Cardiac muscle cell (in vitro differentiated cells and primary cell): Measurements from ENCODE around the gene E2F2. TPM values are rescaled to one million over a fixed set of nuclear protein-coding genes. Genes with fewer than 3 reads are reported as not detected.

ENCODE experiments used
- DNase-seq, 2 donors: peaks; one replicate each; pipeline versions ENCODE4 v3.0.0 to v3.0.0-alpha.2; 2010 to 2017; ENCODE audit warnings: low read depth in 1 of 2, low spot score in 1 of 2
- H3K27ac ChIP-seq: fragments of 200-600 bp; sonication (generic); 2 replicates; pipeline ENCODE4 v1.5.1; 2016
- H3K27me3 ChIP-seq: fragments of 200-600 bp; sonication (generic); 2 replicates; pipeline ENCODE4 v1.6.0; 2016; ENCODE audit warnings: control low read depth
- H3K36me3 ChIP-seq: fragments of 200-600 bp; sonication (generic); 2 replicates; pipeline ENCODE4 v1.5.1; 2016; ENCODE audit warnings: control low read depth
- H3K4me1 ChIP-seq: fragments of 200-600 bp; sonication (generic); 2 replicates; pipeline ENCODE4 v1.8.1; 2017; ENCODE audit warnings: low read depth, mild to moderate bottlenecking, mixed run types
- H3K4me3 ChIP-seq: fragments of 200-600 bp; sonication (generic); 2 replicates; pipeline ENCODE4 v1.5.1; 2016; ENCODE audit warnings: mild to moderate bottlenecking
- H3K9me3 ChIP-seq: fragments of 200-600 bp; sonication (generic); 2 replicates; pipeline ENCODE4 v1.5.1; 2017; ENCODE audit warnings: low read depth, mild to moderate bottlenecking, control low read depth
- CTCF ChIP-seq: IDR thresholded peaks from 2 replicates; pipeline ENCODE4 v1.5.1; 2012; ENCODE audit warnings: low read depth, mild to moderate bottlenecking, low read length
- polyA plus RNA-seq: library from polyadenylated mRNA; unstranded; fragments of >200 nt; fragmentation: Nextera tagmentation; extraction: Ambion mirVana; gene quantifications from 2 replicates; pipeline ENCODE4 v1.2.1, GENCODE V29; 2016
- total RNA-seq: library from RNA; depleted of rRNA; stranded (reverse); fragments of >200 nt; gene quantifications from 2 replicates; pipeline ENCODE4 v1.2.3, GENCODE V29; 2016

Gene E2F2
- 2.1 and 2.5 TPM in 2 replicates for total RNA-seq
- polyA plus RNA-seq, result 2.2 and 2.7 TPM in 2 replicates

GRCh38 chr1:23530747-23531561 lies at the start of gene E2F2:
E2F2 (minus strand) TSS chr1:23531233; CDS start chr1:23530793, 440 bp downstream.
- H3K27me3 ChIP-seq, result peaks cover 9% of the 10 kb centered on the region
- no peaks in the 10 kb centered on the region for H3K36me3 ChIP-seq
- H3K4me1 ChIP-seq, result peaks cover 6% of the 10 kb centered on the region
- H3K9me3 ChIP-seq, result no peaks in the 10 kb centered on the region
- no peak within 1 kb of the TSS for H3K27ac ChIP-seq
- peak; percentile 17 for TF ChIP-seq CTCF
- peak; percentile 91 for DNase-seq
- peak within 1 kb of the TSS; percentile 68 for H3K4me3 ChIP-seq

GRCh38 chr1:23578997-23579363 lies 47.9 kb upstream of the E2F2 start:
- no peaks in the 10 kb centered on the region for H3K36me3 ChIP-seq
- H3K9me3 ChIP-seq, result no peaks in the 10 kb centered on the region
- H3K4me1 ChIP-seq, result peaks cover 42% of the 10 kb centered on the region
- no peak for DNase-seq
- H3K4me3 ChIP-seq, result no peak overlapping the region
- TF ChIP-seq CTCF, result no peak
- H3K27ac ChIP-seq, result peak overlapping the region; percentile 98
- H3K27me3 ChIP-seq, result no peaks in the 10 kb centered on the region

GRCh38 chr1:23578311-23578996 lies 47.4 kb upstream of the E2F2 start:
- H3K4me1 ChIP-seq, result peaks cover 42% of the 10 kb centered on the region
- no peak for TF ChIP-seq CTCF
- peak in 1 of 2 donors; percentile 48 for DNase-seq
- peak overlapping the region; percentile 98 for H3K27ac ChIP-seq
- no peaks in the 10 kb centered on the region for H3K36me3 ChIP-seq
- no peak overlapping the region for H3K4me3 ChIP-seq
- no peaks in the 10 kb centered on the region for H3K27me3 ChIP-seq
- H3K9me3 ChIP-seq, result no peaks in the 10 kb centered on the region

- peak overlapping the region; percentile 98 for H3K27ac ChIP-seq
Measured at GRCh38 chr1:23577056-23578004, 46.3 kb upstream of the E2F2 start.

More at GRCh38 chr1:23577056-23578004, 46.3 kb upstream of the E2F2 start:
- no peaks in the 10 kb centered on the region for H3K9me3 ChIP-seq
- DNase-seq, result peak; percentile 86 to 93
- H3K4me3 ChIP-seq, result peak overlapping the region; percentile 17
- TF ChIP-seq CTCF, result no peak
- H3K4me1 ChIP-seq, result peaks cover 49% of the 10 kb centered on the region
- no peaks in the 10 kb centered on the region for H3K36me3 ChIP-seq
- H3K27me3 ChIP-seq, result no peaks in the 10 kb centered on the region
